ENCODE data around the gene FREY1.

The FREY1 gene

GRCh38 chr11:45928535-45929215 lies 21.6 kb upstream of the FREY1 start:
- DNase-seq = no peak

- no peak for DNase-seq
Observed at GRCh38 chr11:45927684-45928413, 20.8 kb upstream of the FREY1 start.

GRCh38 chr11:45927332-45927683 lies 20.2 kb upstream of the FREY1 start:
- no peak for DNase-seq

GRCh38 chr11:45926536-45927331 lies 19.7 kb upstream of the FREY1 start:
- no peak for DNase-seq

- no peak for DNase-seq
Observed at GRCh38 chr11:45926001-45926401, 18.9 kb upstream of the FREY1 start.

- DNase-seq = no peak
Observed at GRCh38 chr11:45925550-45925949, 18.5 kb upstream of the FREY1 start.

GRCh38 chr11:45924927-45925326 lies 17.9 kb upstream of the FREY1 start:
- no peak for DNase-seq

GRCh38 chr11:45924036-45924915 lies 17.2 kb upstream of the FREY1 start:
- DNase-seq = no peak

GRCh38 chr11:45922425-45923082 lies 15.5 kb upstream of the FREY1 start, which contains the start of gene LARGE2:
LARGE2 (plus strand) TSS chr11:45922656; CDS start chr11:45922883, 227 bp downstream.
- DNase-seq = peak in 1 of 2 donors; percentile 39

GRCh38 chr11:45921561-45922424 lies 14.7 kb upstream of the FREY1 start:
- peak in 1 of 2 donors; percentile 20 for DNase-seq

- DNase-seq = no peak
Observed at GRCh38 chr11:45920531-45921477, 13.7 kb upstream of the FREY1 start.

GRCh38 chr11:45919806-45920530 lies 12.9 kb upstream of the FREY1 start:
- DNase-seq = no peak

- DNase-seq = no peak
Observed at GRCh38 chr11:45918962-45919675, 12.0 kb upstream of the FREY1 start.

GRCh38 chr11:45918331-45918941 lies 11.4 kb upstream of the FREY1 start:
- DNase-seq = peak; percentile 54 to 66

- DNase-seq = peak; percentile 98 to 99
Observed at GRCh38 chr11:45917623-45918330, 10.7 kb upstream of the FREY1 start, which contains the start of gene PEX16. PEX16 (minus strand) TSS chr11:45917877; CDS start chr11:45917811, 66 bp downstream.

GRCh38 chr11:45917286-45917622 lies 10.2 kb upstream of the FREY1 start:
- DNase-seq = no peak

- no peak for DNase-seq
Observed at GRCh38 chr11:45915446-45915845, 8.4 kb upstream of the FREY1 start.

All from CD4-positive, alpha-beta T cell treated with Interferon alpha-2 for 1 hour (primary cell).